CD4-positive, alpha-beta T cell treated with Interleukin-4 for 4 hours (primary cell): ENCODE measurements around the gene ADGRG1.

ENCODE experiments used
- DNase-seq: peaks from one replicate; pipeline ENCODE4 v3.0.0-alpha.2; 2020

The ADGRG1 gene

GRCh38 chr16:57606147-57606846, 22.1 kb upstream of the ADGRG1 start:
- DNase-seq = no peak

- DNase-seq = no peak
Observed at GRCh38 chr16:57606847-57607501, 21.5 kb upstream of the ADGRG1 start.

- DNase-seq = no peak
Observed at GRCh38 chr16:57607676-57608461, 20.6 kb upstream of the ADGRG1 start.

- no peak for DNase-seq
Observed at GRCh38 chr16:57608462-57609113, 19.8 kb upstream of the ADGRG1 start.

GRCh38 chr16:57609541-57610401, 18.7 kb upstream of the ADGRG1 start:
- DNase-seq = peak; percentile 62

GRCh38 chr16:57610611-57611010, 17.8 kb upstream of the ADGRG1 start:
- DNase-seq = no peak

- DNase-seq = no peak
Observed at GRCh38 chr16:57611181-57611580, 17.2 kb upstream of the ADGRG1 start.

GRCh38 chr16:57611706-57612105, 16.7 kb upstream of the ADGRG1 start:
- DNase-seq = no peak

- no peak for DNase-seq
Observed at GRCh38 chr16:57612494-57612893, 15.9 kb upstream of the ADGRG1 start.

- no peak for DNase-seq
Observed at GRCh38 chr16:57613514-57613913, 14.9 kb upstream of the ADGRG1 start.

- no peak for DNase-seq
Observed at GRCh38 chr16:57614536-57614935, 13.9 kb upstream of the ADGRG1 start.

- no peak for DNase-seq
Observed at GRCh38 chr16:57614944-57615343, 13.5 kb upstream of the ADGRG1 start.

GRCh38 chr16:57615813-57616212, 12.6 kb upstream of the ADGRG1 start:
- no peak for DNase-seq

- DNase-seq = no peak
Observed at GRCh38 chr16:57616241-57616640, 12.2 kb upstream of the ADGRG1 start.

- DNase-seq = no peak
Observed at GRCh38 chr16:57616876-57617275, 11.6 kb upstream of the ADGRG1 start.

GRCh38 chr16:57617604-57618111, 10.8 kb upstream of the ADGRG1 start:
- no peak for DNase-seq

- DNase-seq = no peak
Observed at GRCh38 chr16:57618296-57619132, 9.9 kb upstream of the ADGRG1 start.

GRCh38 chr16:57619133-57619605, 9.3 kb upstream of the ADGRG1 start:
- no peak for DNase-seq

- DNase-seq = no peak
Observed at GRCh38 chr16:57619606-57620334, 8.7 kb upstream of the ADGRG1 start.
